Measurements from ENCODE around the gene SLC22A17. TPM values are rescaled to one million over a fixed set of nuclear protein-coding genes. Genes with fewer than 3 reads are reported as not detected.

The SLC22A17 gene
- total and polyA plus RNA-seq, 2 of the 13 experiments (the other 11 are each of a cell fraction or from before 2014, with no cell fraction given) = 0.95 to 1.1 TPM

DNA sequence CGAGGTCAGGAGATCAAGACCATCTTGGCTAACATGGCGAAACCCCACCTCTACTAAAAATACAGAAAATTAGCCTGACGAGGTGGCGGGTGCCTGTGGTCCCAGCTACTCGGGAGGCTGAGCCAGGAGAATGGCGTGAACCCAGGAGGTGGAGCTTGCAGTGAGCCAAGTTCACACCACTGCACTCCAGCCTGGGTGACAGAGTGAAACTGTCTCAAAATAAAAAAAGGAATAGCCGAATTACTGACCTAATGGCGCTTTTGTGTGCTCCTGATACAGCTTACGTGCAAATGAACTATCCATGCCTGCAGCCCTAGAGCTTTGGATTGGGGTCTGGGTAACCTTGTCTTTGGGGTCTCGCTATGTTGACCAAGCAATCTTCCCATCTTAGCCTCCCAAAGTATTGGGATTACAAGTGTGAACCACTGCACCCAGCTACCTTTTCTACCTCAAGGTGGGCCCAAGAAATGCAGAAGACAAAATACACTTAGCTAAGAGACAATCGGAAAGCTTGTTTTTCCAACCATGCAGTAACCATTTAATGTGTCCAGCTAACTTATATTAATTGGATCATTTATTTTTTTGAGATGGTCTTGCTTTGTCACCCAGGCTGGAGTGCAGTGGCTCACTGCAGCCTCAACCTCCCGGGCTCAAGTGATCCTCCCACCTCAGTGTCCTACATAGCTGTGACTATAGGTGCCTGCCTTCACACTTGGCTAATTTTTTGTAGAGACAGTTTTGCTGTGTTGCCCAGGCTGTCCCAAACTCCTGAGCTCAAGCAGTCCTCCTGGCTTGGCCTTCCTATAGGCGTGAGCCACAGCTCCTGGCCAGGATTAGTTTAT, 26.0 kb downstream of the SLC22A17 start (continued):
- TF ChIP-seq, protein P1, sequence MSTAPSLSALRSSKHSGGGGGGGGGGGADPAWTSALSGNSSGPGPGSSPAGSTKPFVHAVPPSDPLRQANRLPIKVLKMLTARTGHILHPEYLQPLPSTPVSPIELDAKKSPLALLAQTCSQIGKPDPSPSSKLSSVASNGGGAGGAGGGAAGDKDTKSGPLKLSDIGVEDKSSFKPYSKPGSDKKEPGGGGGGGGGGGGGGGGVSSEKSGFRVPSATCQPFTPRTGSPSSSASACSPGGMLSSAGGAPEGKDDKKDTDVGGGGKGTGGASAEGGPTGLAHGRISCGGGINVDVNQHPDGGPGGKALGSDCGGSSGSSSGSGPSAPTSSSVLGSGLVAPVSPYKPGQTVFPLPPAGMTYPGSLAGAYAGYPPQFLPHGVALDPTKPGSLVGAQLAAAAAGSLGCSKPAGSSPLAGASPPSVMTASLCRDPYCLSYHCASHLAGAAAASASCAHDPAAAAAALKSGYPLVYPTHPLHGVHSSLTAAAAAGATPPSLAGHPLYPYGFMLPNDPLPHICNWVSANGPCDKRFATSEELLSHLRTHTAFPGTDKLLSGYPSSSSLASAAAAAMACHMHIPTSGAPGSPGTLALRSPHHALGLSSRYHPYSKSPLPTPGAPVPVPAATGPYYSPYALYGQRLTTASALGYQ (CRISPR knock-in tag; IDR thresholded peaks at IDR 0.05) = no peak
- TF ChIP-seq ZNF326 (CRISPR knock-in tag; IDR thresholded peaks at IDR 0.05; ENCODE audit: borderline replicate concordance) (peak; percentile 45; the same call in 1 of the 2 replicates), DZIP1 (CRISPR knock-in tag; IDR thresholded peaks at IDR 0.05) (no peak), ZBTB3 (CRISPR knock-in tag; IDR thresholded peaks at IDR 0.05; ENCODE audit: borderline replicate concordance, low read depth) (0 out of 2 replicates have a peak, but pooled peaks have one; percentile 15), THRA (CRISPR knock-in tag; IDR thresholded peaks at IDR 0.05; ENCODE audit: borderline replicate concordance) (no peak), FLYWCH1 (CRISPR knock-in tag; IDR thresholded peaks at IDR 0.05) (no peak), SP140L (CRISPR knock-in tag; IDR thresholded peaks at IDR 0.05; ENCODE audit: borderline replicate concordance) (no peak), DNMT3B (CRISPR knock-in tag; conservative IDR thresholded peaks at IDR 0.05) (no peak), HNF4G (IDR thresholded peaks at IDR 0.05; ENCODE audit: borderline replicate concordance, low read depth, low read length) (no peak; the same call in 1 of the 2 replicates), HNF4G (CRISPR knock-in tag; IDR thresholded peaks at IDR 0.05; ENCODE audit: borderline replicate concordance, low read depth) (no peak), SIN3B (IDR thresholded peaks at IDR 0.05; ENCODE audit: low read length) (no peak), ZNF878 (CRISPR knock-in tag; IDR thresholded peaks at IDR 0.05) (no peak), KDM5B (CRISPR knock-in tag; IDR thresholded peaks at IDR 0.05; ENCODE audit: borderline replicate concordance) (no peak), ZNF550 (CRISPR knock-in tag; IDR thresholded peaks at IDR 0.05; ENCODE audit: borderline replicate concordance) (no peak), MAF1 (CRISPR knock-in tag; IDR thresholded peaks at IDR 0.05; ENCODE audit: borderline replicate concordance) (no peak), ZNF484 (CRISPR knock-in tag; IDR thresholded peaks at IDR 0.05; ENCODE audit: borderline replicate concordance, low read depth) (no peak), TRIM24 (CRISPR knock-in tag; IDR thresholded peaks at IDR 0.05) (no peak), ZFY (CRISPR knock-in tag; IDR thresholded peaks at IDR 0.05) (peak; percentile 50; the same call in 1 of the 2 replicates), MIXL1 (CRISPR knock-in tag; IDR thresholded peaks at IDR 0.05) (0 out of 2 replicates have a peak, but pooled peaks have one; percentile 5), ZNF317 (CRISPR knock-in tag; IDR thresholded peaks at IDR 0.05) (no peak), PHF21A (CRISPR knock-in tag; IDR thresholded peaks at IDR 0.05) (no peak), ZBTB21 (CRISPR knock-in tag; IDR thresholded peaks at IDR 0.05) (no peak), ZNF383 (CRISPR knock-in tag; IDR thresholded peaks at IDR 0.05; ENCODE audit: borderline replicate concordance) (no peak), MED8 (CRISPR knock-in tag; IDR thresholded peaks at IDR 0.05; ENCODE audit: insufficient replicate concordance) (no peak), ZNF33A (CRISPR knock-in tag; IDR thresholded peaks at IDR 0.05; ENCODE audit: borderline replicate concordance) (no peak)
